Myometrial cell (primary cell): ENCODE data around the gene FBXL16. TPM values are rescaled to one million over a fixed set of nuclear protein-coding genes. Genes with fewer than 3 reads are reported as not detected.

Experiments
- total RNA-seq: library from RNA; depleted of rRNA; stranded (reverse); fragments of >200 nt; gene quantifications from 2 replicates; pipeline ENCODE4 v1.2.3, GENCODE V29; 2015

Gene FBXL16
- total RNA-seq, 1 donor from 2014 or later, result 0.53 TPM

Other genes starting within 250 kb of the FBXL16 start
- 34.9 and 35.8 TPM in 2 replicates for gene CAPN15, start 178.1 kb downstream of the FBXL16 start, total RNA-seq
- not detected in 2 replicates for gene PRR35, start 145.4 kb downstream of the FBXL16 start, total RNA-seq
- gene NHLRC4, start 138.8 kb downstream of the FBXL16 start, total RNA-seq, result 2.8 and 3.2 TPM in 2 replicates
- 37.4 and 48.4 TPM in 2 replicates for gene PIGQ, start 135.8 kb downstream of the FBXL16 start, total RNA-seq
- gene RAB40C, start 115.7 kb downstream of the FBXL16 start, total RNA-seq, result 19.0 TPM in 2 replicates
- 0.86 TPM in 1 of 2 replicates, not detected in the other for gene WFIKKN1, start 74.8 kb downstream of the FBXL16 start, total RNA-seq
- gene METTL26, start 69.5 kb downstream of the FBXL16 start, total RNA-seq, result 103 and 185 TPM in 2 replicates
- 25.0 and 28.8 TPM in 2 replicates for gene MCRIP2, start 64.0 kb downstream of the FBXL16 start, total RNA-seq
- 17.6 and 19.3 TPM in 2 replicates for gene WDR90, start 56.4 kb downstream of the FBXL16 start, total RNA-seq
- 47.0 and 48.7 TPM in 2 replicates for gene RHOT2, start 37.7 kb downstream of the FBXL16 start, total RNA-seq
- gene RHBDL1, start 30.1 kb downstream of the FBXL16 start, total RNA-seq, result 0.58 and 2.7 TPM in 2 replicates
- gene STUB1, start 25.4 kb downstream of the FBXL16 start, total RNA-seq, result 263 and 336 TPM in 2 replicates
- 71.1 and 94.3 TPM in 2 replicates for gene JMJD8, start 21.5 kb downstream of the FBXL16 start, total RNA-seq
- gene WDR24, start 15.4 kb downstream of the FBXL16 start, total RNA-seq, result 9.5 and 12.8 TPM in 2 replicates
- 83.3 and 122 TPM in 2 replicates for gene METRN, start 9.3 kb upstream of the FBXL16 start, total RNA-seq
- 32.1 and 40.9 TPM in 2 replicates for gene ANTKMT, start 15.3 kb upstream of the FBXL16 start, total RNA-seq
- 0.29 and 0.71 TPM in 2 replicates for gene CCDC78, start 20.6 kb upstream of the FBXL16 start, total RNA-seq
- gene HAGHL, start 21.3 kb upstream of the FBXL16 start, total RNA-seq, result 13.5 and 15.2 TPM in 2 replicates
- 31.7 and 32.4 TPM in 2 replicates for gene CIAO3, start 35.2 kb upstream of the FBXL16 start, total RNA-seq
- 0.53 and 0.86 TPM in 2 replicates for gene MSLN, start 54.9 kb upstream of the FBXL16 start, total RNA-seq
- gene RPUSD1, start 82.6 kb upstream of the FBXL16 start, total RNA-seq, result 25.7 and 38.1 TPM in 2 replicates
- 14.4 and 17.4 TPM in 2 replicates for gene CHTF18, start 82.8 kb upstream of the FBXL16 start, total RNA-seq
- not detected in 2 replicates for gene GNG13, start 94.9 kb upstream of the FBXL16 start, total RNA-seq